Adipose tissue (tissue), 3 donors: ENCODE data around the gene FBLN5. TPM values are rescaled to one million over a fixed set of nuclear protein-coding genes. Genes with fewer than 3 reads are reported as not detected.
"Not testable (repeated sequence)": the region's sequence is repeated elsewhere in the genome, so short reads cannot be mapped to it uniquely, and the experiment has no call there.

Source experiments
- H3K27ac ChIP-seq: one replicate; pipeline ENCODE4 v1.5.1; 2013; ENCODE audit warnings: low read depth, low read length
- WGBS, 3 donors: extraction: QIAGEN DNeasy Blood & Tissue Kit; methylation state at CpG; one replicate each; pipeline ENCODE4 v1.1.7; 2013; 5-methylcytosine and 5-hydroxymethylcytosine counted together
- polyA plus RNA-seq, 3 donors: library from polyadenylated mRNA; stranded (reverse); fragments of 200-250 nt; gene quantifications; one replicate each; pipeline ENCODE4 v1.2.3, GENCODE V29; 2013
- donor health status: healthy with polysubstance abuse.
- donor health status: Bipolar disorder and iron deficiency.
- donor health status: healthy.

FBLN5 gene
- polyA plus RNA-seq, 3 donors: 24.0 to 229 (median 120) TPM

GRCh38 chr14:91873471-91874415, 73.8 kb downstream of the FBLN5 start:
- no peak overlapping the region for H3K27ac ChIP-seq
- WGBS, 3 donors: 47 to 62% (median 57%) methylated on average over 15 of the region's 15 CpGs

GRCh38 chr14:91872517-91873470, 74.7 kb downstream of the FBLN5 start:
- 42 to 48% (median 47%) methylated on average over 15 of the region's 15 CpGs for WGBS, 3 donors
- no peak overlapping the region for H3K27ac ChIP-seq

- WGBS, 3 donors: 19 to 24% (median 23%) methylated on average over 3 of the region's 3 CpGs
- no peak overlapping the region for H3K27ac ChIP-seq
These were observed 75.4 kb downstream of the FBLN5 start for GRCh38 chr14:91872011-91872501.

- 73 to 98% (median 83%) methylated on average over 4 of the region's 4 CpGs for WGBS, 3 donors
These were observed 76.1 kb downstream of the FBLN5 start for GRCh38 chr14:91871401-91871800.

GRCh38 chr14:91870890-91871289, 76.6 kb downstream of the FBLN5 start:
- 45 to 74% (median 67%) methylated on average over 2 of the region's 2 CpGs for WGBS, 3 donors
- no peak overlapping the region for H3K27ac ChIP-seq

More at GRCh38 chr14:91871401-91871800, 76.1 kb downstream of the FBLN5 start:
- not testable (repeated sequence) for H3K27ac ChIP-seq

- WGBS, 3 donors: 40 to 62% (median 60%) methylated on average over 16 of the region's 16 CpGs
- H3K27ac ChIP-seq: no peak overlapping the region
These were observed 77.5 kb downstream of the FBLN5 start for GRCh38 chr14:91870001-91870400.

- no peak overlapping the region for H3K27ac ChIP-seq
- 43 to 87% (median 86%) methylated on average over 8 of the region's 8 CpGs for WGBS, 3 donors
These were observed 77.9 kb downstream of the FBLN5 start for GRCh38 chr14:91869556-91869955.

GRCh38 chr14:91867316-91867988, 80.0 kb downstream of the FBLN5 start, which contains the start of gene TC2N:
Gene TC2N (minus strand): TSS chr14:91867536. CDS start chr14:91813769, 53,767 bp downstream.
- 85 to 91% (median 86%) methylated on average over 10 of the region's 10 CpGs for WGBS, 3 donors
- H3K27ac ChIP-seq: no peak within 1 kb of the TSS

- no peak overlapping the region for H3K27ac ChIP-seq
- 69 to 88% (median 75%) methylated on average over 6 of the region's 6 CpGs for WGBS, 3 donors
These were observed 80.8 kb downstream of the FBLN5 start for GRCh38 chr14:91866511-91867295.

- no peak overlapping the region for H3K27ac ChIP-seq
- WGBS, 3 donors: 42 to 82% (median 53%) methylated on average over 2 of the region's 2 CpGs
These were observed 81.4 kb downstream of the FBLN5 start for GRCh38 chr14:91866061-91866460.

GRCh38 chr14:91862417-91862816, 85.1 kb downstream of the FBLN5 start:
- 64 to 74% (median 67%) methylated on average over 4 of the region's 4 CpGs for WGBS, 3 donors
- H3K27ac ChIP-seq: no peak overlapping the region

- H3K27ac ChIP-seq: no peak overlapping the region
- WGBS, 3 donors: 49 to 90% (median 77%) methylated on average over 2 of the region's 2 CpGs
These were observed 86.4 kb downstream of the FBLN5 start for GRCh38 chr14:91861091-91861490.

GRCh38 chr14:91860238-91860637, 87.3 kb downstream of the FBLN5 start:
- H3K27ac ChIP-seq: no peak overlapping the region

GRCh38 chr14:91858536-91859275, 88.8 kb downstream of the FBLN5 start:
- WGBS, 3 donors: 33 to 44% (median 35%) methylated on average over 8 of the region's 8 CpGs

GRCh38 chr14:91857614-91858013, 89.9 kb downstream of the FBLN5 start:
- no peak overlapping the region for H3K27ac ChIP-seq
- 94 to 97% (median 96%) methylated on average over 2 of the region's 2 CpGs for WGBS, 3 donors

More at GRCh38 chr14:91858536-91859275, 88.8 kb downstream of the FBLN5 start:
- H3K27ac ChIP-seq: no peak overlapping the region

- 58 to 73% (median 67%) methylated on average over 2 of the region's 2 CpGs for WGBS, 3 donors
- H3K27ac ChIP-seq: no peak overlapping the region
These were observed 93.1 kb downstream of the FBLN5 start for GRCh38 chr14:91854327-91854934.
